ENCODE data around the gene PRR3. TPM values are rescaled to one million over a fixed set of nuclear protein-coding genes. Genes with fewer than 3 reads are reported as not detected.

PRR3 gene, protein sequence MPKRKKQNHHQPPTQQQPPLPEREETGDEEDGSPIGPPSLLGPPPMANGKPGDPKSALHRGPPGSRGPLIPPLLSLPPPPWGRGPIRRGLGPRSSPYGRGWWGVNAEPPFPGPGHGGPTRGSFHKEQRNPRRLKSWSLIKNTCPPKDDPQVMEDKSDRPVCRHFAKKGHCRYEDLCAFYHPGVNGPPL
- 5.9 TPM for total RNA-seq

DNA sequence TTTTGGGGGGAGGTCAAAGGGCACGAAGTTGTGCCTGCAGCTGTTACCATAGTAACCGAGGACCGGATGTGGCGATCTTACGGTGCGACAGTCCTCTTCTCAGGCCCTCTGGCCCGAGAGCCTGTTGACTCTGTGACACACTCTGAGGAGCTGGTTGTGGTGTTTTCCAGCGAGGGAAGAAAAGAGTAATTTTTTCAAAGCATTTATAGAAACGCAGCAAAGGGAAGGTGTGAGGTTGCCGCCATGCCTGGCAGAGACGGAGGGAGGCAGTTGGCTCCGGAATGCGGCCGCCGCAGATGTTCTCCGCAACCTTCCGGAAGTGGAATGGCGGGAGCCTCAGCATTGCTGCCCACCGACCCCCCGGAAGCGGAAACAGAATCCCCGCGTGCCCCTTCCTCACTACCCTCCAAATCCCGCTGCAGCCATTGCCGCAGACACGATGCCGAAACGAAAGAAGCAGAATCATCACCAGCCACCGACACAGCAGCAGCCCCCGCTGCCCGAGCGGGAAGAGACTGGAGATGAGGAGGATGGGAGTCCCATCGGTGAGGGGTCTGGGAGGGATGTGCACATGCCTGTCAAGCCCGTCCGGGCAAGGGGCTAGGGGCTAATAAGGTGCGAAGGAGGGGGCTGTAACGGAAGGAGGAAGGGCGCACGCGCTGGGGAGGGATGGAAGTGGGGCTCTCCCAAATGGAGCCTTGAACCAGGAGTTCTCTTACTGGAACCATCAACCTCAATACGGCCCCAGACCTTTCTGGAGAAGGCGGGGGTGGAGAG lies at the start of gene PRR3:
TSS of gene PRR3 (plus strand) at position 390 of the 777 bp plus-strand sequence. CDS start at position 440, 50 bp downstream.
- DNase-seq (ENCODE audit: extremely low spot score in 2 of 2): peak in 1 of 2 donors; percentile 90
- intact Hi-C loops (cut with DNase I): no loop called here
- H3K27ac ChIP-seq: peak within 1 kb of the TSS; percentile 97
- no peaks in the 10 kb centered on the region for H3K27me3 ChIP-seq
- peaks cover 33% of the 10 kb centered on the region for H3K4me1 ChIP-seq
- peaks cover 0 to 26% of the 10 kb centered on the region in 2 donors for H3K36me3 ChIP-seq
- TF ChIP-seq POLR2AphosphoS5 (IDR thresholded peaks at IDR 0.05; ENCODE audit: insufficient read depth in 1 of 2, low read depth in 1 of 2) (peak in 1 of 2 donors; percentile 82), POLR2A (IDR thresholded peaks at IDR 0.05) (no peak)
- TF ChIP-seq, protein P1, sequence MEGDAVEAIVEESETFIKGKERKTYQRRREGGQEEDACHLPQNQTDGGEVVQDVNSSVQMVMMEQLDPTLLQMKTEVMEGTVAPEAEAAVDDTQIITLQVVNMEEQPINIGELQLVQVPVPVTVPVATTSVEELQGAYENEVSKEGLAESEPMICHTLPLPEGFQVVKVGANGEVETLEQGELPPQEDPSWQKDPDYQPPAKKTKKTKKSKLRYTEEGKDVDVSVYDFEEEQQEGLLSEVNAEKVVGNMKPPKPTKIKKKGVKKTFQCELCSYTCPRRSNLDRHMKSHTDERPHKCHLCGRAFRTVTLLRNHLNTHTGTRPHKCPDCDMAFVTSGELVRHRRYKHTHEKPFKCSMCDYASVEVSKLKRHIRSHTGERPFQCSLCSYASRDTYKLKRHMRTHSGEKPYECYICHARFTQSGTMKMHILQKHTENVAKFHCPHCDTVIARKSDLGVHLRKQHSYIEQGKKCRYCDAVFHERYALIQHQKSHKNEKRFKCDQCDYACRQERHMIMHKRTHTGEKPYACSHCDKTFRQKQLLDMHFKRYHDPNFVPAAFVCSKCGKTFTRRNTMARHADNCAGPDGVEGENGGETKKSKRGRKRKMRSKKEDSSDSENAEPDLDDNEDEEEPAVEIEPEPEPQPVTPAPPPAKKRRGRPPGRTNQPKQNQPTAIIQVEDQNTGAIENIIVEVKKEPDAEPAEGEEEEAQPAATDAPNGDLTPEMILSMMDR (IDR thresholded peaks at IDR 0.05): no peak
- H3K4me3 ChIP-seq: peak within 1 kb of the TSS; percentile 73 to 76
- no peaks in the 10 kb centered on the region for H3K9me3 ChIP-seq

DNA sequence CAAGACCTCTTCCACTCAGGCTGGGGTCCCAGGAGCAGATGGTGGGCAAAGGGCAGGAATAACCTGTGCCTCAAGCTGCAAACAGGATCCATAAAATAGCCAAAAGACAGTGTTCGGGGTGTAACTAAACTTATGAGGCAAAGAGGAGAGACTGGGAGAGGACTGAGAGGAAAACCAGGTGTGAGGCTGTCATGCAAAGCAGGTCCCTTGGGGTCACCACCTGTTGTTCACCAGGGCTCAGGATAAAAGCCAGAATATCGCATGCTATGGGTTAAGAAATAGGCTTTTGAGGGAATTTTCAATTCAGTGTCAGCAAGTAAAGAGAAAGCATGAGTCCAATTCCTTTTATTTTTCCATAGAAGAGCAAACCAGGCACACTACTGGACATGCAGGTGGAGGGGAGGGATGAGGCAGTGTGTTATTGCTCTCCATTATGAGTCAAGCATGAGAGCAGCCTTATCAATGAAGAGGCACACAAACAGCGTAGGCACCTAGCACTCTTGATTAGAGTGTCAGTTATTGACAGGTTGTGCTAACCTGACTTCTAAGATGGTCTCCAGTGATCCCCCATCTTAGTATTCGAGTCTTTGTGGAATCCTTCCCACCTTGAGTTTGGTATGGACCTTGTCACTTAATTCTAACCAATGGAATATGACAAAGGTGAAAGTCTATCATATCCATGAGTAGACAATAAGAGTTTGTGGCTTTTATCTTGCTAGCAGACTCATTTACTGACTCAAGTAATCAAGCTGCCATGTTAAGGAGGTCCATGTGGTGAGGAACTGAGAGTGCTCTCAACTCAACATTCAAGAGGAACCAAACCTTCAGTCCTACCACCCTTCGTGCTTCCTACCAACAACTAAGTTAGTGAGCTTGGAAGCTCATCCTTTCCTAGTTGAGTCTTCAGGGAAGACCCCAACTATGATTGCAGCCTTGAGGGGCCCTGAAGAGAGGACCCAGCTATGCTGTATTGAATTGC lies 49.0 kb upstream of the PRR3 start:
- Histone ChIP-seq H3K4me3 (no peak overlapping the region), H3K9me3 (no peaks in the 10 kb centered on the region), H3K27ac (no peak overlapping the region), H3K36me3 (no peaks in the 10 kb centered on the region), H3K27me3 (no peaks in the 10 kb centered on the region), H3K4me1 (no peaks in the 10 kb centered on the region)
- intact Hi-C loops (cut with DNase I): no loop called here
- TF ChIP-seq, protein P1 (IDR thresholded peaks at IDR 0.05): no peak
- TF ChIP-seq POLR2AphosphoS5 (IDR thresholded peaks at IDR 0.05; ENCODE audit: insufficient read depth in 1 of 2, low read depth in 1 of 2): no peak
- DNase-seq (ENCODE audit: extremely low spot score in 2 of 2): no peak

DNA sequence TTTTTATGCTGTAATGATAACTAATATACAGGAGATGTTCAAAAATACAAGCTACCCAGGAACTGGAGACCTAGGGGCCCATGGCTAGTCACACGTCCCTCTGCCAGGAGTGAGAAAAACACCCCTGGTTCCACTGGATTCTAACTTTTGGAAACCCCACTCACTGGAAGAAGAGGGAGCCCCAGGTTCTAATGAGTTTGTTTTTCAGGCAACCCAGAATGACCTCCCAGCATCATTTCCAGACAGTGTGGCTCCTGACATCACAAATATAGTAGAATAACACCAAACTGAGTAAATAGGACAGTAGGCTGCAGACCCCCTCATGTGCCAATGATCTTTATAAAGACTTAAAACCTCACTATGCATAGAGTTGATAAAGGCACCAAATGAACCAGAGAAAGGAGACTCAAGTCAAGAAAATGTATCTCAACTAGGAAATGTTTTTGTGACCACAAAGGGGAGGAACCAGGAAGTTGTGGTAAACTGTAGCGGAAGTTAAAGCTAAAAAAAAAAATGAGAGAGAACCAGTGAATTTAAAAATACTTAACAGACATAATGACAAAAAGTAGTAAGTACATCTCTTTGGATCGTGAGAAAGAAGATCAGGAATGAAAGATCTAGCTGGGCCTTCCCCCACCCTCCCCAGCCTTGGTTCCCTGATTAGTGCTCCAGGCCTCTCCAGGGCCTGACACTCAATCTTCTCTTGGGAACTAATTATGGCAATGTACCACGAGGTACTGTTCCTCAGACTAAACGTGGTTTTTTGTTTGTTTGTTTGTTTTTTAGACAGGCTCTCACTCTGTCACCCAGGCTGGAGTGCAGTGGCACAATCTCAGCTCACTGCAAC lies 48.0 kb upstream of the PRR3 start:
- Histone ChIP-seq H3K4me1 (no peaks in the 10 kb centered on the region), H3K9me3 (no peaks in the 10 kb centered on the region), H3K27ac (no peak overlapping the region), H3K4me3 (no peak overlapping the region), H3K36me3 (no peaks in the 10 kb centered on the region), H3K27me3 (no peaks in the 10 kb centered on the region)
- intact Hi-C loops (cut with DNase I): no loop called here
- no peak for DNase-seq (ENCODE audit: extremely low spot score in 2 of 2)
- TF ChIP-seq, protein P1 (IDR thresholded peaks at IDR 0.05): no peak
- TF ChIP-seq POLR2A (IDR thresholded peaks at IDR 0.05) (no peak), POLR2AphosphoS5 (IDR thresholded peaks at IDR 0.05; ENCODE audit: insufficient read depth in 1 of 2, low read depth in 1 of 2) (no peak)

DNA sequence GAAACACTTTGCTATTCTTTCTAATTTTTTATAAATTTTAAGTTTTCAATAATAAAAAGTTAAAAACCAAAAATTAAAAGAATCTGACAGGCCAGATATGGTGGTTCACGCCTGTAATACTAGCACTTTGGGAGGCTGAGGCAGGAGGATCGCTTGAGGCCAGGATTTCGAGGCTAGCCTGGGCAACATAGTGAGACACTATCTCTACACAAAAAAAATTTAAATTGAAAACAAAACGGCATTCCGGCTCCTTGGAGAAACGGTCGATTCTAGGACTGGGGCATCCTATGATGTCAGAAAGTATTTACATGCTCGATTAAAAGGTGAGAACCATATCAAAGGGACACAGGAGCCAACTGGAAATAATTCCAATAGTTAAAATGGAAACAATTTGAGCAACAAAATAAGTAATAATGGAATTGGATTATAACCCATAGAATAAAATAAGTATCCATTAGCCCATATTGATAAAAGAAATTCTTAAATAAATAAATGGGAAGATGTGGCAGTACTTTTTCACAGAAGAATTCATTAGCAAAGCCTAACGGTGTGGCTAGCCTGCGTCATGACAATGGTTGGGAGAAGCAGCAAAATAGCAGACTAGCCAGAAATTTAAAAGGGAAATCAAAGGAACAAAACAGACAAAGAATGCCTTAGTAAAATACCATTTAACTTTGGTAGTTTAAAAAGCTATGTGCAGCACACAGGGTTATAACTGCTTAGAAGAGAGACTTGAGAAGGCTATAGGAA lies 46.5 kb upstream of the PRR3 start:
- intact Hi-C loops (cut with DNase I): no loop called here
- DNase-seq (ENCODE audit: extremely low spot score in 2 of 2): no peak
- Histone ChIP-seq H3K9me3 (no peaks in the 10 kb centered on the region), H3K4me1 (no peaks in the 10 kb centered on the region), H3K27ac (no peak overlapping the region), H3K27me3 (no peaks in the 10 kb centered on the region), H3K4me3 (no peak overlapping the region), H3K36me3 (no peaks in the 10 kb centered on the region)
- TF ChIP-seq, protein P1 (IDR thresholded peaks at IDR 0.05): no peak
- TF ChIP-seq POLR2A (IDR thresholded peaks at IDR 0.05): no peak
- TF ChIP-seq POLR2AphosphoS5 (IDR thresholded peaks at IDR 0.05; ENCODE audit: insufficient read depth in 1 of 2, low read depth in 1 of 2): no peak

Data from vagina (tissue), 2 donors.